CD14-positive monocyte (primary cell): Measurements from ENCODE around the gene COPG2. TPM values are rescaled to one million over a fixed set of nuclear protein-coding genes. Genes with fewer than 3 reads are reported as not detected.

Experiments
- DNase-seq, 3 donors: peaks; one replicate each; pipeline ENCODE4 v3.0.0-alpha.2; 2011 to 2022
- H2AFZ ChIP-seq: 2 replicates; pipeline ENCODE4 v1.6.0; 2012; ENCODE audit warnings: mild to moderate bottlenecking, low read depth, low read length, inconsistent platforms; ENCODE audit not compliant: insufficient read depth, poor library complexity, severe bottlenecking
- H3K27ac ChIP-seq, 2 donors: 1 replicate in 1 of 2; 2 replicates in 1 of 2; pipeline ENCODE4 v1.5.1; 2012 to 2013; ENCODE audit warnings: low read length in 2 of 2, control low read depth in 1 of 2, inconsistent platforms in 1 of 2, low read depth in 1 of 2, mild to moderate bottlenecking in 1 of 2
- H3K27me3 ChIP-seq, 2 donors: one replicate each; pipeline versions ENCODE4 v1.6.0 to v1.6.1; 2011 to 2013; ENCODE audit warnings: low read length in 2 of 2; ENCODE audit not compliant: control insufficient read depth in 2 of 2, insufficient read depth in 2 of 2
- H3K36me3 ChIP-seq, 2 donors: replicated peaks in 1 of 2; 1 replicate in 1 of 2; 2 replicates in 1 of 2; pipeline versions ENCODE4 v1.5.1 to v1.6.1; 2012 to 2013; ENCODE audit warnings: low read length in 2 of 2, control low read depth in 1 of 2, inconsistent platforms in 1 of 2, mild to moderate bottlenecking in 1 of 2; ENCODE audit not compliant: insufficient read depth in 2 of 2, control insufficient read depth in 1 of 2
- H3K4me1 ChIP-seq, 2 donors: 1 replicate in 1 of 2; 2 replicates in 1 of 2; pipeline versions ENCODE4 v1.5.1 to v1.6.1; 2012 to 2013; ENCODE audit warnings: low read length in 2 of 2, control low read depth in 1 of 2, inconsistent platforms in 1 of 2, mild to moderate bottlenecking in 1 of 2, moderate library complexity in 1 of 2; ENCODE audit not compliant: insufficient read depth in 2 of 2, control insufficient read depth in 1 of 2
- H3K4me2 ChIP-seq: replicated peaks from 2 replicates; pipeline ENCODE3; 2012; ENCODE audit warnings: low read length, moderate library complexity, mild to moderate bottlenecking; ENCODE audit not compliant: poor library complexity, severe bottlenecking; ENCODE audit errors: extremely low read depth
- H3K4me3 ChIP-seq, 3 experiments: fragments of 200-600 bp in 1 of 3; sonication (generic) in 1 of 3; replicated peaks in 1 of 3; 1 replicate in 2 of 3; 2 replicates in 1 of 3; pipeline ENCODE4 v1.5.1; 2011 to 2013; ENCODE audit warnings: low read length in 3 of 3, mild to moderate bottlenecking in 3 of 3, control low read depth in 2 of 3, low read depth in 2 of 3, inconsistent platforms in 1 of 3, moderate library complexity in 1 of 3
- H3K79me2 ChIP-seq: 2 replicates; pipeline ENCODE4 v1.6.0; 2012; ENCODE audit warnings: mild to moderate bottlenecking, control low read depth, inconsistent platforms, low read length, moderate library complexity; ENCODE audit not compliant: insufficient read depth
- H3K9ac ChIP-seq: 2 replicates; pipeline ENCODE4 v1.6.0; 2017; ENCODE audit warnings: low read length, mild to moderate bottlenecking; ENCODE audit not compliant: insufficient read depth, poor library complexity, severe bottlenecking
- H3K9me3 ChIP-seq, 2 donors: replicated peaks in 1 of 2; 1 replicate in 1 of 2; 2 replicates in 1 of 2; pipeline versions ENCODE4 v1.5.1 to v1.6.1; 2012 to 2013; ENCODE audit warnings: low read length in 2 of 2, control low read depth in 1 of 2; ENCODE audit not compliant: control insufficient read depth in 1 of 2, insufficient read depth in 1 of 2
- H4K20me1 ChIP-seq: 2 replicates; pipeline ENCODE4 v1.6.0; 2012; ENCODE audit warnings: mild to moderate bottlenecking, low read length, control low read depth, moderate library complexity; ENCODE audit not compliant: insufficient read depth
- H3K27ac Mint-ChIP-seq, 7 donors: one replicate each; pipeline ENCODE4 v1.8.0; 2020; ENCODE audit warnings: mild to moderate bottlenecking in 7 of 7, mixed read lengths in 7 of 7, moderate library complexity in 6 of 7, inconsistent platforms in 2 of 7
- H3K27me3 Mint-ChIP-seq, 3 donors: one replicate each; pipeline ENCODE4 v1.8.0; 2021 to 2022; ENCODE audit warnings: low read depth in 3 of 3, mild to moderate bottlenecking in 3 of 3, mixed read lengths in 3 of 3, moderate library complexity in 3 of 3, inconsistent platforms in 1 of 3
- H3K36me3 Mint-ChIP-seq, 2 donors: one replicate each; pipeline ENCODE4 v1.8.0; 2020; ENCODE audit warnings: mixed read lengths in 2 of 2, inconsistent platforms in 1 of 2, mild to moderate bottlenecking in 1 of 2
- H3K4me1 Mint-ChIP-seq: one replicate; pipeline ENCODE4 v1.8.0; 2020; ENCODE audit warnings: mild to moderate bottlenecking, mixed read lengths
- H3K4me3 Mint-ChIP-seq, 2 donors: one replicate each; pipeline ENCODE4 v1.8.0; 2020; ENCODE audit warnings: mild to moderate bottlenecking in 2 of 2, mixed read lengths in 2 of 2, moderate library complexity in 1 of 2
- H3K9me3 Mint-ChIP-seq, 7 donors: one replicate each; pipeline ENCODE4 v1.8.0; 2020 to 2022; ENCODE audit warnings: mixed read lengths in 7 of 7, mild to moderate bottlenecking in 6 of 7, moderate library complexity in 6 of 7, inconsistent platforms in 2 of 7
- CTCF ChIP-seq: fragments of 200-600 bp; IDR thresholded peaks from one replicate; pipeline ENCODE4 v1.8.0; 2022; ENCODE audit warnings: antibody characterized with exemption, mild to moderate bottlenecking
- WGBS: methylation state at CpG from one replicate; pipeline ENCODE4 v1.1.5; 2013; ENCODE audit warnings: missing lambda C conversion rate; ENCODE audit not compliant: insufficient coverage; 5-methylcytosine and 5-hydroxymethylcytosine counted together
- intact Hi-C, 2 donors: fragments of 100-400 bp; cut with micrococcal nuclease; formaldehyde crosslinking; loops; one replicate each; pipeline versions ENCODE4 v1.15.0 to v1.15.1; 2023
- polyA plus RNA-seq, 3 donors: library from polyadenylated mRNA; depleted of rRNA in 1 of 3; unstranded in 2 of 3; stranded (reverse) in 1 of 3; fragments of 300-500 nt in 2 of 3; fragments of >200 nt in 1 of 3; fragmentation: Illumina TruSeq in 2 of 3; gene quantifications; 1 replicate in 2 of 3; 2 replicates in 1 of 3; pipeline ENCODE4 v1.2.3, GENCODE V29; 2012 to 2021

The COPG2 gene
- polyA plus RNA-seq, 3 donors, result 2.7 to 10.3 (median 9.6) TPM

- no peaks in the 10 kb centered on the region for H3K79me2 ChIP-seq
- peak overlapping the region; percentile 2 for H3K9ac ChIP-seq
- peak in 2 of 3 donors; percentile 54 to 56 for DNase-seq
- Mint-ChIP-seq H3K4me3 (peak overlapping the region; percentile 12 to 87), H3K27ac (peak overlapping the region; percentile 3 to 85 (median 56)), H3K4me1 (peaks cover 22% of the 10 kb centered on the region), H3K36me3 (no peaks in the 10 kb centered on the region), H3K9me3 (peaks cover 0 to 6% (median 2%) of the 10 kb centered on the region in 7 donors), H3K27me3 (peaks cover 0 to 3% (median 0%) of the 10 kb centered on the region in 3 donors)
- no peaks in the 10 kb centered on the region for H3K36me3 ChIP-seq
- H4K20me1 ChIP-seq, result no peaks in the 10 kb centered on the region
- peak overlapping the region; percentile 63 for H3K4me2 ChIP-seq
- peak overlapping the region; percentile 73 for H2AFZ ChIP-seq
- TF ChIP-seq CTCF, result no peak
- no peaks in the 10 kb centered on the region for H3K9me3 ChIP-seq
- H3K27me3 ChIP-seq, result no peaks in the 10 kb centered on the region
- H3K4me1 ChIP-seq, result peaks cover 21 to 22% of the 10 kb centered on the region in 2 donors
- intact Hi-C loops, result no loop called here
- peak overlapping the region in 1 of 3 experiments; percentile 56 for H3K4me3 ChIP-seq
- peak overlapping the region in 1 of 2 donors; percentile 74 for H3K27ac ChIP-seq
Measured at GRCh38 chr7:130473289-130473688, 195.3 kb downstream of the COPG2 start.

GRCh38 chr7:130471974-130472373 is 196.6 kb downstream of the COPG2 start:
- Histone ChIP-seq H3K9ac (no peak overlapping the region), H4K20me1 (no peaks in the 10 kb centered on the region), H3K4me3 (no peak overlapping the region), H3K36me3 (no peaks in the 10 kb centered on the region), H2AFZ (no peak overlapping the region), H3K27me3 (no peaks in the 10 kb centered on the region), H3K9me3 (no peaks in the 10 kb centered on the region), H3K27ac (no peak overlapping the region), H3K4me1 (peaks cover 21 to 22% of the 10 kb centered on the region in 2 donors), H3K4me2 (no peak overlapping the region), H3K79me2 (no peaks in the 10 kb centered on the region)
- Mint-ChIP-seq H3K4me1 (peaks cover 22% of the 10 kb centered on the region), H3K27ac (peak overlapping the region in 1 of 7 donors; percentile 66), H3K36me3 (no peaks in the 10 kb centered on the region), H3K9me3 (peaks cover 0 to 4% (median 0%) of the 10 kb centered on the region in 7 donors), H3K27me3 (peaks cover 0 to 3% (median 0%) of the 10 kb centered on the region in 3 donors), H3K4me3 (no peak overlapping the region)
- no peak for TF ChIP-seq CTCF
- intact Hi-C loops, result no loop called here
- 100% methylated on average over 1 of the region's 2 CpGs for WGBS
- no peak for DNase-seq
